Epidermal melanocyte (primary cell): ENCODE measurements around the gene MTRFR.

ENCODE experiments used
- DNase-seq: peaks from one replicate; pipeline ENCODE4 v3.0.0; 2011; ENCODE audit warnings: low spot score; ENCODE audit not compliant: insufficient read length

Gene MTRFR

GRCh38 chr12:123269896-123270213 lies 36.6 kb downstream of the MTRFR start:
- no peak for DNase-seq

GRCh38 chr12:123270214-123271000 lies 37.2 kb downstream of the MTRFR start:
- no peak for DNase-seq

DNA sequence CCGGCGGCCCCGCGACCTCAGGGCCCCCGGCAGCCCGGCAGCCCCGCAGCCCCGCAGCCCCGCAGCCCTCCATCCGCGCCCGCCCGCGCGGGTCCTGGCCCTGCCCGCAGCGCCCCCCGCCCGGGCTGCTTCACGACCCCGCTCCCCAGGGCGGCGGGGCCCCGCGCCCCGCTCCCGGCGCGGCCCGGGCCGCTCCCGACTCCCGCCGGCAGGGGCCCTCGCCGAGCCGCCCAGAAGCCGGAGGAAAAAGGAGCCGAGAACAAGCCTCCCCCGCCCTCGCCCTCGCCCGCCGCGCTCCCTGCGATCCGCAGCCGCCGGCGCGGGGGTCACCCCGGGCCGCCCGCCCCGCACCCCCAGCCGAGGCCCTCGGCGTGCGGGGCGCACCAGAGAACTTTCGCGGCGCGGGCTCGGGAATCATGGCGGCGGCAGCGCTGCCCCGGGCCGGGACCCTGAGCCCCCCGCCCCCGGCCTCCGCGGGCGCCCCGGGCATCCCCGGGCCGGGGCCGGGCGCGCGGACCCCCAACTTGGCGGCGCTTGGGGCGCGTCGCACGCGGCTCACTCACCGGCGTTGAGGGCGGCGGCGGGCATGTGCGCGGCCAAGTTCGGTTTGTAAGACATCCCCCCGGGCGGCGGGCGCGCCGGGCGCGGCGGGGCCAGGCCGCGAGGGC lies 37.9 kb downstream of the MTRFR start:
- DNase-seq: no peak

- no peak for DNase-seq
Measured at GRCh38 chr12:123273166-123273565, 39.9 kb downstream of the MTRFR start.

DNA sequence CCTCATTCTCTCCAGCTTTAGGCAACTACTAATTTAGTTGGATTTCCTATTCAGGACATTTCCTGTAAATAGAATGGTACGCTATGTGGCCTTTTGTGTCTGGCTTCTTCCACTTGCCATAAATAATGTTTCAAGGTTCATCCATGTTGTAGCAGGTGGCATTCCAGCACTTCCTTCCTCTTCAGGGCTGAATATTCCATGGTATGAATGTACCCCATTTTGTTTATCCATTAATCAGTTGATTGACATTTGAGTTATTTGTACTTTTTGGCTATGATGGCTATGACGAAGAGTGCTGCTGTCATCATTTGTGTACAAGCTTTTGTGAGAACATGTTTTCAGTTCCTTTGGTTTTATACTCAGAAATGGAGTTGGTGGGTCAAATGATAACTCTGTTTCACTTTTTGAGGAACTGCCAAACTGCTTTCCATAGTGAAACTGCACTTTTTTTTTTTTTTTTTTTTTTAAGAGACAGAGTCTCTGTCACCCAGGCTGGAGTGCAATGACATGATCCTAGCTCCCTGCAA lies 44.9 kb downstream of the MTRFR start:
- DNase-seq: no peak

GRCh38 chr12:123280971-123281370 lies 47.7 kb downstream of the MTRFR start:
- no peak for DNase-seq

DNA sequence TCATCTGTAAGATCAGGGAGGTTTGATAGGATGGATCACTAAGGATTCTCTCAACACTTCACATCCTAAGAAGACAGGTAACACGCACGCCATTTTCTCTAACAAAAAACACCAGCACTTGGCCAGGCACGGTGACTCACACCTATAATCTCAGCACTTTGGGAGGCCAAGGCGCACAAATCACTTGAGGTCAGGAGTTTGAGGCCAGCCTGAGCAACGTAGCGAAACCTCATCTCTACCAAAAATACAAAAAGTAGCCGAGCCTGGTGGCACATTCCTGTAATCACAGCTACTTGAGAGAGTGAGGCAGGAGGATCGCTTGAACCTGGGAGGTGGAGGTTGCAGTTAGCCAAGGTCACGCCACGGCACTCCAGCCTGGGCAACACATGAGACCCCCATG lies 48.9 kb downstream of the MTRFR start:
- no peak for DNase-seq

GRCh38 chr12:123283461-123283860 lies 50.2 kb downstream of the MTRFR start:
- DNase-seq: no peak

- no peak for DNase-seq
Measured at GRCh38 chr12:123284669-123285068, 51.4 kb downstream of the MTRFR start.

- DNase-seq: no peak
Measured at GRCh38 chr12:123286652-123287373, 53.6 kb downstream of the MTRFR start.

- DNase-seq: no peak
Measured at GRCh38 chr12:123288751-123289346, 55.6 kb downstream of the MTRFR start.

- DNase-seq: no peak
Measured at GRCh38 chr12:123289911-123290310, 56.7 kb downstream of the MTRFR start.

- no peak for DNase-seq
Measured at GRCh38 chr12:123293178-123293760, 60.0 kb downstream of the MTRFR start.

DNA sequence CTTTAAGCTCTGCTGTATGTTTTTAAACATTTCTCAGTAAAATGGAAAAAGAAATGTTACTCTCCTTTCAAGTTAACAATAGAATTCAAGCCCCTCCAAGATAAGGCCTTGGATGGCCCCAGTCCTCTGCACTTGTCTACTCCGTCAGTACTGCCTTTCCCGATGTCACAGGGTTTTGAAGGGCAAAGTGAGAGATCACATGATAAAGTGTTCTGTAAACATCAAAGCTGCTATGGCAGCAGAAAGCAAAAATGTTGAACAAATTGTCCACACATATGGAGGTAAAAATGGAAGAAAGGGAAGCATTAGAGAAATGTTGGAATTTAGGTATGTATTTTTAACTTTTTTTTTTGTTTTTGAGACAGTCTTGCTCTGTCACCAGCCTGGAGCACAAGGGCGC lies 71.9 kb downstream of the MTRFR start:
- no peak for DNase-seq

DNA sequence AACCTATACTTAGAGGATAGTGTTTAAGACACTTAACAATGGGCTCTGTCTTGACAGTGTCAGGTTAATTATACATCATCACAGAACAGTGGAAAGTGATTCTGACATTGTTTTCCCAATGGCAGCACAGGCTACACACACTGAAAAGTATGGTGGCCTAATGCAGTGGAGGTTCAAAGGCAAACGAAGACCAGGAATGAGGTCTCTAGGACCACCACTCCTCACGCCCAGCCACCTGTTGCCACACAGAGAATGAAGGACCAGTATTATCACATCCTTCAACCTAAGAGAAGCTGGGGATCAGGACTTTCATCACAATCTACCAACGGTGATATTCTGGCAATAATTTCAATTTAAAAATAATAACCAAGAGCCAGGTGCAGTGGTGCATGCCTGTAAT lies 73.0 kb downstream of the MTRFR start:
- no peak for DNase-seq
